K562 (cell line): ENCODE results near the gene SRP54. TPM values are rescaled to one million over a fixed set of nuclear protein-coding genes. Genes with fewer than 3 reads are reported as not detected.

Experiments used
- FOXJ3 ChIP-seq: sonication (generic); formaldehyde crosslinking; IDR thresholded peaks from 2 replicates; pipeline ENCODE4 v1.4.0; 2020; ENCODE audit warnings: mild to moderate bottlenecking, missing genetic modification reagents
- GABPB2 ChIP-seq: fragments of 250-450 bp; sonication (Bioruptor Pico); conservative IDR thresholded peaks from 2 replicates; pipeline ENCODE4 v1.5.1; 2021; ENCODE audit warnings: mild to moderate bottlenecking
- HINFP ChIP-seq: fragments of 450-650 bp; conservative IDR thresholded peaks from 2 replicates; pipeline ENCODE4 v1.6.1; 2016; ENCODE audit warnings: missing genetic modification characterization, low read depth, mild to moderate bottlenecking, control low read depth, missing compliant biosample characterization
- HNRNPL ChIP-seq: fragments of 200-400 bp; formaldehyde crosslinking; IDR thresholded peaks from 2 replicates; pipeline ENCODE4 v1.6.1; 2017; ENCODE audit warnings: low read depth, mild to moderate bottlenecking, low read length
- IRF1 ChIP-seq: sonication (generic); formaldehyde crosslinking; IDR thresholded peaks from 2 replicates; pipeline ENCODE4 v1.8.0; 2022; ENCODE audit warnings: missing genetic modification reagents, mild to moderate bottlenecking, borderline replicate concordance
- JUNB ChIP-seq: fragments of 450-650 bp; formaldehyde crosslinking; conservative IDR thresholded peaks from 2 replicates; pipeline ENCODE4 v1.4.0; 2020; ENCODE audit warnings: mild to moderate bottlenecking
- MBD1 ChIP-seq: fragments of 250-450 bp; sonication (Bioruptor Pico); IDR thresholded peaks from 2 replicates; pipeline ENCODE4 v1.8.0; 2022; ENCODE audit warnings: inconsistent platforms
- NCOA6 ChIP-seq: fragments of 450-650 bp; IDR thresholded peaks from 2 replicates; pipeline ENCODE4 v1.6.1; 2017; ENCODE audit warnings: mild to moderate bottlenecking
- PBX2 ChIP-seq, 2 experiments: IDR thresholded peaks in 1 of 2; conservative IDR thresholded peaks in 1 of 2; 2 replicates each; pipeline ENCODE4 v1.6.1; 2016; ENCODE audit warnings: low read depth in 2 of 2, mild to moderate bottlenecking in 1 of 2, missing compliant biosample characterization in 1 of 2, missing genetic modification characterization in 1 of 2, moderate library complexity in 1 of 2
- POU5F1 ChIP-seq: fragments of 150-350 bp; IDR thresholded peaks from 2 replicates; pipeline ENCODE4 v1.6.1; 2014; ENCODE audit warnings: borderline replicate concordance, low read length, low read depth, mild to moderate bottlenecking; ENCODE audit not compliant: partially characterized antibody
- TAF15 ChIP-seq: fragments of 200-400 bp; formaldehyde crosslinking; IDR thresholded peaks from 2 replicates; pipeline ENCODE4 v1.6.1; 2017; ENCODE audit warnings: mild to moderate bottlenecking, low read depth, low read length, moderate library complexity
- U2AF1 ChIP-seq: fragments of 200-400 bp; formaldehyde crosslinking; optimal IDR thresholded peaks from 2 replicates; pipeline ENCODE3; 2017; ENCODE audit warnings: mild to moderate bottlenecking, low read depth, low read length, moderate library complexity
- VEZF1 ChIP-seq: fragments of 200-800 bp; sonication (Bioruptor generic); IDR thresholded peaks from 2 replicates; pipeline ENCODE4 v1.6.1; 2017; ENCODE audit warnings: missing genetic modification characterization, missing compliant biosample characterization
- ZBTB5 ChIP-seq: fragments of 450-650 bp; IDR thresholded peaks from 2 replicates; pipeline ENCODE4 v1.6.1; 2017; ENCODE audit warnings: antibody characterized with exemption
- ZNF316 ChIP-seq: fragments of 450-650 bp; IDR thresholded peaks from 2 replicates; pipeline ENCODE4 v1.6.1; 2016
- ZNF444 ChIP-seq: fragments of 250-450 bp; sonication (Bioruptor Pico); IDR thresholded peaks from 2 replicates; pipeline ENCODE4 v1.4.0; 2020; ENCODE audit warnings: mild to moderate bottlenecking, moderate library complexity
- ZNF717 ChIP-seq: fragments of 250-450 bp; sonication (Bioruptor Pico); IDR thresholded peaks from 2 replicates; pipeline ENCODE4 v1.5.0; 2021
- polyA plus RNA-seq, 8 experiments: library from polyadenylated mRNA; depleted of rRNA in 4 of 8; stranded (reverse) in 5 of 8; unstranded in 3 of 8; fragments of >200 nt; fragmentation: Nextera tagmentation in 2 of 8; fragmentation: Illumina TruSeq in 1 of 8; extraction: Ambion mirVana in 2 of 8; extraction: Trizol in 1 of 8; gene quantifications; 2 replicates each; pipeline versions ENCODE4 v1.2.1 to v1.2.3, GENCODE V29; 2011 to 2014; ENCODE audit warnings: inconsistent platforms in 1 of 8, missing spikeins in 1 of 8
- total RNA-seq, 7 experiments: library from RNA; depleted of rRNA in 6 of 7; stranded (reverse); fragments of >200 nt in 6 of 7; fragmentation: Illumina TruSeq in 2 of 7; extraction: Trizol in 2 of 7; gene quantifications; 2 replicates each; pipeline versions ENCODE4 v1.2.1 to v1.2.3, GENCODE V29; 2011 to 2021; ENCODE audit warnings: low replicate concordance in 1 of 7

Gene SRP54
- total and polyA plus RNA-seq, 9 of the 15 experiments (the other 6 are each of a cell fraction or from before 2014, with no cell fraction given): 28.6 to 69.8 (median 51.7) TPM

GRCh38 chr14:34982421-34983147 is at the start of gene SRP54 (continued):
- TF ChIP-seq ZNF316 (no peak), VEZF1 (CRISPR knock-in tag) (peak; percentile 62), GABPB2 (CRISPR knock-in tag) (no peak), IRF1 (no peak), HNRNPL (no peak), HINFP (tag) (no peak), ZNF444 (CRISPR knock-in tag) (no peak), MBD1 (no peak), NCOA6 (no peak), ZNF717 (CRISPR knock-in tag) (no peak), TAF15 (no peak), POU5F1 (no peak), U2AF1 (no peak), ZBTB5 (no peak), JUNB (CRISPR knock-in tag) (no peak), PBX2 (CRISPR knock-in tag; IDR thresholded peaks at IDR 0.05; ENCODE audit: low read depth) (no peak), PBX2 (tag; conservative IDR thresholded peaks at IDR 0.05; ENCODE audit: low read depth) (no peak), FOXJ3 (CRISPR knock-in tag) (no peak)
